H1 (cell line): ENCODE data around the gene VWA3B. TPM values are rescaled to one million over a fixed set of nuclear protein-coding genes. Genes with fewer than 3 reads are reported as not detected.

ENCODE experiments used
- KDM1A ChIP-seq: fragments of 200-600, 300-600 bp; sonication (generic); IDR thresholded peaks from 2 replicates; pipeline ENCODE4 v1.7.1; 2016; ENCODE audit warnings: mild to moderate bottlenecking, low read length, borderline replicate concordance
- polyA plus RNA-seq, 7 experiments: library from polyadenylated mRNA; depleted of rRNA in 3 of 7; stranded (reverse) in 5 of 7; unstranded in 2 of 7; fragments of >200 nt in 5 of 7; fragments of 200-250 nt in 2 of 7; gene quantifications; 1 replicate in 5 of 7; 2 replicates in 1 of 7; 4 replicates in 1 of 7; pipeline versions ENCODE4 v1.2.1 to v1.2.3, GENCODE V29; 2011 to 2013; ENCODE audit warnings: missing spikeins in 2 of 7, mixed read lengths in 2 of 7
- total RNA-seq: library from RNA; stranded (reverse); fragmentation: NEBNext Ultra II Directional; extraction: Animal tissue kit (Norgen Biotek cat#: 25700); gene quantifications from 2 replicates; pipeline ENCODE4 v1.2.1, GENCODE V29; 2021
- TF ChIP-seq, protein P1 (sequence below): fragments of 300-600 bp; sonication (generic); IDR thresholded peaks from 2 replicates; pipeline ENCODE4 v1.7.1; 2012; ENCODE audit warnings: low read length, moderate library complexity, mild to moderate bottlenecking, inconsistent platforms; ENCODE audit not compliant: insufficient replicate concordance

The VWA3B gene
- total and polyA plus RNA-seq, 2 of the 8 experiments (the other 6 are each of a cell fraction or from before 2014, with no cell fraction given), result not detected

DNA sequence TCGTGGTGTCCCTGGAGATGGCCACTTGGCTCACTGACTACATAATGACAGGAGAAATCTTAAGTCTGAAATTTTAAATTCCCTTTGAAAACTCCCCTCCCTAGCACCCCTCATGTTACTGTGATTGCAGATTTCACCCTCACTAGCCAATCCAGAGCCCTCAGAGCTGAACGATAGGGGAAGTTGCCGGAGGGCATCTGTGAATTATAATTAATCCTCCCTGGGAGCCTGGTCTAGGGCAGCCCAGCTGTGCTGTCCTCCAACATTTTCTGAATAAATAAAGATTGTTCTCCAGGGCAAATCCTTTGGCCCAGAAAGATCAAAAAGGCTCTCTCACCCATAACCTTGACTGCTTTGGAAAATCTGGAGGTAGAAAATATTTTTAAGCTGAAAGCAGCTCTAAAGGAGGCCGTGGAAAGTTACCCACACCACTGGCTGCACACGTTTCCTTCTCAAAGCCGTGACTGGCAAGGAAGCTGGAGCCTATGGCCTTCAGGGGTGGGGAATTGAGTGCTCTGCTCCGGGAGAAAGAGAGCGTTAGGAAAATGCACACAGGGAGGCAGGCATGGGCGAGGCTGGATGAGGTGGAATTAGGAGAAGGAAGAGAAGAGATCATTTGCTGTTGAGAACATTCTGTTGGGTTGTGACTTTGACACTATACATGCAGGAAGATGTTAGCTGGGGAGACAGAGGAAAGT, 190.3 kb downstream of the VWA3B start (continued):
- TF ChIP-seq, protein P1, sequence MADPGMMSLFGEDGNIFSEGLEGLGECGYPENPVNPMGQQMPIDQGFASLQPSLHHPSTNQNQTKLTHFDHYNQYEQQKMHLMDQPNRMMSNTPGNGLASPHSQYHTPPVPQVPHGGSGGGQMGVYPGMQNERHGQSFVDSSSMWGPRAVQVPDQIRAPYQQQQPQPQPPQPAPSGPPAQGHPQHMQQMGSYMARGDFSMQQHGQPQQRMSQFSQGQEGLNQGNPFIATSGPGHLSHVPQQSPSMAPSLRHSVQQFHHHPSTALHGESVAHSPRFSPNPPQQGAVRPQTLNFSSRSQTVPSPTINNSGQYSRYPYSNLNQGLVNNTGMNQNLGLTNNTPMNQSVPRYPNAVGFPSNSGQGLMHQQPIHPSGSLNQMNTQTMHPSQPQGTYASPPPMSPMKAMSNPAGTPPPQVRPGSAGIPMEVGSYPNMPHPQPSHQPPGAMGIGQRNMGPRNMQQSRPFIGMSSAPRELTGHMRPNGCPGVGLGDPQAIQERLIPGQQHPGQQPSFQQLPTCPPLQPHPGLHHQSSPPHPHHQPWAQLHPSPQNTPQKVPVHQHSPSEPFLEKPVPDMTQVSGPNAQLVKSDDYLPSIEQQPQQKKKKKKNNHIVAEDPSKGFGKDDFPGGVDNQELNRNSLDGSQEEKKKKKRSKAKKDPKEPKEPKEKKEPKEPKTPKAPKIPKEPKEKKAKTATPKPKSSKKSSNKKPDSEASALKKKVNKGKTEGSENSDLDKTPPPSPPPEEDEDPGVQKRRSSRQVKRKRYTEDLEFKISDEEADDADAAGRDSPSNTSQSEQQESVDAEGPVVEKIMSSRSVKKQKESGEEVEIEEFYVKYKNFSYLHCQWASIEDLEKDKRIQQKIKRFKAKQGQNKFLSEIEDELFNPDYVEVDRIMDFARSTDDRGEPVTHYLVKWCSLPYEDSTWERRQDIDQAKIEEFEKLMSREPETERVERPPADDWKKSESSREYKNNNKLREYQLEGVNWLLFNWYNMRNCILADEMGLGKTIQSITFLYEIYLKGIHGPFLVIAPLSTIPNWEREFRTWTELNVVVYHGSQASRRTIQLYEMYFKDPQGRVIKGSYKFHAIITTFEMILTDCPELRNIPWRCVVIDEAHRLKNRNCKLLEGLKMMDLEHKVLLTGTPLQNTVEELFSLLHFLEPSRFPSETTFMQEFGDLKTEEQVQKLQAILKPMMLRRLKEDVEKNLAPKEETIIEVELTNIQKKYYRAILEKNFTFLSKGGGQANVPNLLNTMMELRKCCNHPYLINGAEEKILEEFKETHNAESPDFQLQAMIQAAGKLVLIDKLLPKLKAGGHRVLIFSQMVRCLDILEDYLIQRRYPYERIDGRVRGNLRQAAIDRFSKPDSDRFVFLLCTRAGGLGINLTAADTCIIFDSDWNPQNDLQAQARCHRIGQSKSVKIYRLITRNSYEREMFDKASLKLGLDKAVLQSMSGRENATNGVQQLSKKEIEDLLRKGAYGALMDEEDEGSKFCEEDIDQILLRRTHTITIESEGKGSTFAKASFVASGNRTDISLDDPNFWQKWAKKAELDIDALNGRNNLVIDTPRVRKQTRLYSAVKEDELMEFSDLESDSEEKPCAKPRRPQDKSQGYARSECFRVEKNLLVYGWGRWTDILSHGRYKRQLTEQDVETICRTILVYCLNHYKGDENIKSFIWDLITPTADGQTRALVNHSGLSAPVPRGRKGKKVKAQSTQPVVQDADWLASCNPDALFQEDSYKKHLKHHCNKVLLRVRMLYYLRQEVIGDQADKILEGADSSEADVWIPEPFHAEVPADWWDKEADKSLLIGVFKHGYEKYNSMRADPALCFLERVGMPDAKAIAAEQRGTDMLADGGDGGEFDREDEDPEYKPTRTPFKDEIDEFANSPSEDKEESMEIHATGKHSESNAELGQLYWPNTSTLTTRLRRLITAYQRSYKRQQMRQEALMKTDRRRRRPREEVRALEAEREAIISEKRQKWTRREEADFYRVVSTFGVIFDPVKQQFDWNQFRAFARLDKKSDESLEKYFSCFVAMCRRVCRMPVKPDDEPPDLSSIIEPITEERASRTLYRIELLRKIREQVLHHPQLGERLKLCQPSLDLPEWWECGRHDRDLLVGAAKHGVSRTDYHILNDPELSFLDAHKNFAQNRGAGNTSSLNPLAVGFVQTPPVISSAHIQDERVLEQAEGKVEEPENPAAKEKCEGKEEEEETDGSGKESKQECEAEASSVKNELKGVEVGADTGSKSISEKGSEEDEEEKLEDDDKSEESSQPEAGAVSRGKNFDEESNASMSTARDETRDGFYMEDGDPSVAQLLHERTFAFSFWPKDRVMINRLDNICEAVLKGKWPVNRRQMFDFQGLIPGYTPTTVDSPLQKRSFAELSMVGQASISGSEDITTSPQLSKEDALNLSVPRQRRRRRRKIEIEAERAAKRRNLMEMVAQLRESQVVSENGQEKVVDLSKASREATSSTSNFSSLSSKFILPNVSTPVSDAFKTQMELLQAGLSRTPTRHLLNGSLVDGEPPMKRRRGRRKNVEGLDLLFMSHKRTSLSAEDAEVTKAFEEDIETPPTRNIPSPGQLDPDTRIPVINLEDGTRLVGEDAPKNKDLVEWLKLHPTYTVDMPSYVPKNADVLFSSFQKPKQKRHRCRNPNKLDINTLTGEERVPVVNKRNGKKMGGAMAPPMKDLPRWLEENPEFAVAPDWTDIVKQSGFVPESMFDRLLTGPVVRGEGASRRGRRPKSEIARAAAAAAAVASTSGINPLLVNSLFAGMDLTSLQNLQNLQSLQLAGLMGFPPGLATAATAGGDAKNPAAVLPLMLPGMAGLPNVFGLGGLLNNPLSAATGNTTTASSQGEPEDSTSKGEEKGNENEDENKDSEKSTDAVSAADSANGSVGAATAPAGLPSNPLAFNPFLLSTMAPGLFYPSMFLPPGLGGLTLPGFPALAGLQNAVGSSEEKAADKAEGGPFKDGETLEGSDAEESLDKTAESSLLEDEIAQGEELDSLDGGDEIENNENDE, result no peak
- TF ChIP-seq KDM1A, result no peak
